GM13976 (cell line): ENCODE results near the gene DHRSX.
"Not testable (repeated sequence)": the region's sequence is repeated elsewhere in the genome, so short reads cannot be mapped to it uniquely, and the experiment has no call there.

ENCODE experiments used
- DNase-seq: peaks from one replicate; pipeline ENCODE4 v3.0.0; 2012; ENCODE audit warnings: low spot score
- in situ Hi-C: fragments of 300-500 bp; cut with MboI; formaldehyde crosslinking; loops from one replicate; pipeline ENCODE4 v1.12.0; 2022; ENCODE audit warnings: low sequenced_read_pairs, mixed read lengths, inconsistent platforms; ENCODE audit not compliant: unreplicated experiment
- TF ChIP-seq, protein P1 (sequence below): IDR thresholded peaks from 2 replicates; pipeline ENCODE4 v1.5.1; 2012; ENCODE audit warnings: borderline replicate concordance, mild to moderate bottlenecking; ENCODE audit not compliant: insufficient read depth; ENCODE audit errors: extremely low read depth, missing control alignments, control extremely low read depth

DHRSX gene

DNA sequence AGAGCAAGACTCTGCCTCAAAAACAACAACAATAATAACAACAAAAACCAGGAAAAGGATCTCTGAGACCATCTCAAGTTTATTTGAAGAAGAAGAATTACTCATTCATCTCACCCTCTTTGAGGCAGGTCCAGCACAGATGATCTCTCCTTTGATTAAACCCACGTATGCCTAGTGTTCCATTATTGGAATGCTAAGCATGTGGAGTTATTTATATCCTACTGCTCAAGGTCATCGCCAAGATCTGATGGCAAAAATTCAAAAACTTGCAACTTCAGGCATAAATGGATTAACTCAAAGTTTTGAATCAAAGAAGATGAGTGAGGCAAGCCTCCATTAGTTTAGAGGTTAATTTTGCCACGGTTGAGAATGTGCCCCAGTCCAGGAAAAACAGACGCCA lies 184.2 kb downstream of the DHRSX start:
- no peak for DNase-seq
- TF ChIP-seq, protein P1, sequence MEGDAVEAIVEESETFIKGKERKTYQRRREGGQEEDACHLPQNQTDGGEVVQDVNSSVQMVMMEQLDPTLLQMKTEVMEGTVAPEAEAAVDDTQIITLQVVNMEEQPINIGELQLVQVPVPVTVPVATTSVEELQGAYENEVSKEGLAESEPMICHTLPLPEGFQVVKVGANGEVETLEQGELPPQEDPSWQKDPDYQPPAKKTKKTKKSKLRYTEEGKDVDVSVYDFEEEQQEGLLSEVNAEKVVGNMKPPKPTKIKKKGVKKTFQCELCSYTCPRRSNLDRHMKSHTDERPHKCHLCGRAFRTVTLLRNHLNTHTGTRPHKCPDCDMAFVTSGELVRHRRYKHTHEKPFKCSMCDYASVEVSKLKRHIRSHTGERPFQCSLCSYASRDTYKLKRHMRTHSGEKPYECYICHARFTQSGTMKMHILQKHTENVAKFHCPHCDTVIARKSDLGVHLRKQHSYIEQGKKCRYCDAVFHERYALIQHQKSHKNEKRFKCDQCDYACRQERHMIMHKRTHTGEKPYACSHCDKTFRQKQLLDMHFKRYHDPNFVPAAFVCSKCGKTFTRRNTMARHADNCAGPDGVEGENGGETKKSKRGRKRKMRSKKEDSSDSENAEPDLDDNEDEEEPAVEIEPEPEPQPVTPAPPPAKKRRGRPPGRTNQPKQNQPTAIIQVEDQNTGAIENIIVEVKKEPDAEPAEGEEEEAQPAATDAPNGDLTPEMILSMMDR = no peak
- in situ Hi-C loops = no loop called here

DNA sequence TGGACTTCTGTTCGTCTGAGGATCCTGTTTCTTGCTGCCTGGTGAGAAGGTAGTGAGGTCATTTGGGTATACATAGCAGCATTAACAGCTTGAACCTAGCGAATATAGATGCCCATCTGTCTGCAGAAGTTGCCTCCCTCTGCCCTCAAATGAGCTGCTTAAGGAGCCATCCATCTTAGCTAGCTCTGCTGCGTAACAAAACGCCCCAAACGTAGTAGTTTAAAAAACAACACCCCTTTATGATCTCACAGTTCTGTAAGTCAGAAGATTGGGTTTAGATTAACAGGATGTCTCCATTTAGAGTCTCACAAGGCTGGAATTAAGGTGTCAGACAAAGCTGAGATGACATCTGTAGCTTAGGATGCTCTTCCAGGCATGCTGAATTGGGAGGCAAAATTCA lies 185.3 kb downstream of the DHRSX start:
- TF ChIP-seq, protein P1 = no peak
- in situ Hi-C loops = no loop called here

DNA sequence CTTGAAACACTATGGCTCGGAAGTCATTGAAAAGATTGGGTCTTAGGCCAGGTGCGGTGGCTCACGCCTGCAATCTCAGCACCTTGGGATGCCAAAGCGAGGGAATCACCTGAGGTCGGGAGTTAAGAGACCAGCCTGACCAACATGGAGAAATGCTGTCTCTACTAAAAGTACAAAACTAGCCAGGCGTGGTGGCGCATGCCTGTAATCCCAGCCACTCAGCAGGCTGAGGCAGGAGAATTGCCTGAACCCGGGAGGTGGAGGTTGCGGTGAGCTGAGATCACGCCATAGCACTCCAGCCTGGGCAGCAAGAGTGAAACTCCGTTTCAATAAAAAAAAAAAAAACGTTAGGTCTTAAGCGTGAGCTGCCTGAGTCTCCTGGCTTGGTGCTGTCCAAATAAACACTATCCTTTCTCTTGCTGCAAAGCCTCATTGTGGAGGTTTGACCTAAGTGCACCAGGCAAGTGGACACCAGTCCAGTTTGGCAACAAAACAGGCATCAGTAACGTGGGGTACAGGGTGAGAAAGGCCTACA lies 185.9 kb downstream of the DHRSX start:
- TF ChIP-seq, protein P1 = no peak
- DNase-seq = no peak
- in situ Hi-C loops = no loop called here

More for the DNA sequence above, 185.3 kb downstream of the DHRSX start:
- no peak for DNase-seq

DNA sequence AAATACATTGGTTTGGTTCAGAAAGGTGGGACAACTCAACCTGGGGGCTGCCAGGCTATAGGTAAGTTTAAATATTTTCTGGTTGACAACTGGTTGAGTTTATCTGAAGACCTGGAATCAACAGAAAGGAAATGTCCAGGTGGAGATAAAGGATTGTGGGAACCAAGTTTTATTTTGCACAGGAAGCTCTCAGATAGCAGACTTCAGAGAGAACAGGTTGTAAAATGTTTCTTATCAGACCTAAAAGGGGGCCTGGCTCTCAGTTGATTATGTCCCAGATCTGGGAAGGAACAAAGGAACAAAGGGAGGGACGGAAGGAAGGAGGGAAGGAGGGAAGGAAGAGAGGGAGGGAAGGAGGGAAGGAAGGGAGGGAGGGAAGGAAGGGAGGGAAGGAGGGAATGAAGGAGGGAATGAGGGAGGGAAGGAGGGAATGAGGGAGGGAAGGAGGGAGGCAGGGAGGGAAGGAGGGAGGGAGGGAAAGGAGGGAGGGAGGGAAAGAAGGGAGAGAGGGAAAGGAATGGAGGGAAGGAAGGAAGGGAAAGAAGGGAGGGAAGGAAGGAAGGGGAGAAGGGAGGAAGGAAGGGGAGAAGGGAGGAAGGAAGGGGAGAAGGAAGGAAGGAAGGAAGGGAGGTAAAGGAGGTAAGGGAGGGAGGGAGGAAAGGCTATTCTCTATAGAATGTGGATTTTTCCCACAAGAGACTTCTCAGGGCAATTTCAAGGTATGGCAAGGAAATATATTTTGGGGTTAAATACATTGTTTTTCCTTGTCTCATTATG lies 186.7 kb downstream of the DHRSX start:
- no peak for DNase-seq
- in situ Hi-C loops = no loop called here
- TF ChIP-seq, protein P1 = no peak

DNA sequence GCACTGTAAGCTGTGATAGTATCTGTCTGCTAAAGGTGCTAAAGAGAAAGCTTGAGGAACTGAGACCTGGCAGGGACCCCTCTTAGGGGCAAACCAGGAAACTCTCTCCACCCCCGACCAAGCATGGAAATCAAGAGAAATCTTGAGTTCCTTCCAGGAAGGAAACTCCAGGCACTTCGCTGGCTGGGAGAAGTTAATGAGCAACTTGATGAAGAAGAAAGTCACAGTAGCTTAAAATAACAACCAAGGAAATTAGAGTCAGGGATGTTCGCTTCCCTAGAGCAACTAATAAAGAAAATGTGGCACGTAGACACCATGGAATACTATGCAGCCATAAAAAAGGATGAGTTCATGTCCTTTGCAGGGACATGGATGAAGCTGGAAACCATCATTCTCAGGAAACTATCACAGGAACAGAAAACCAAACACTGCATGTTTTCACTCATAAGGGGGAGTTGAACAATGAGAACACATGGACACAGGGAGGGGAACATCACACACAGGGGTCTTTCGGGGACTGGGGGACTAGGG lies 188.7 kb downstream of the DHRSX start:
- DNase-seq, in situ Hi-C loops: not testable (repeated sequence)

DNA sequence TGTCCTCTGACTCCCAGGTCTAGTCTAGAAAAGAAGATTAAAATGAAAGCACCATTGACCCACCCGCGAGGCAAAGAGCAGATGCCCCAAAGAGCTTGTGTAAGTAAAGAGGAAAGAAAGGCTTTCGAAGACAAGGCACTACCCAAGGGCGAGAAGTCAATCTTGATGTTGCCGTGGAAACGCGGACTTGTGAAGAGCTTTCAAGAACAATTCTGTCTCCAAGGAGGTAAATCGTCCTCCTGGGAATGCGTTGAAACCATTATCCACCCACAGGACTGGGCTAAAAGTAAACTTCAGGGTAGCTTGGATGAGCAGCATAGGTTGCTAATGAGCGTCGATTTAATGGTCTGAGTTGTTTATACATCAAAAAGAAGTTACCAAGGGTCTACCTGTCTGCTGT lies 189.3 kb downstream of the DHRSX start:
- DNase-seq = no peak
- in situ Hi-C loops = no loop called here

More for the DNA sequence above, 189.3 kb downstream of the DHRSX start:
- TF ChIP-seq, protein P1 = no peak
